Liver (tissue), 9 donors: ENCODE results near the gene MRPS7. TPM values are rescaled to one million over a fixed set of nuclear protein-coding genes. Genes with fewer than 3 reads are reported as not detected.

Source experiments
- DNase-seq: peaks from one replicate; pipeline ENCODE4 v3.0.0-alpha.2; 2017; ENCODE audit warnings: low spot score
- H3K27ac ChIP-seq, 2 donors: one replicate each; pipeline ENCODE4 v1.7.0; 2013; ENCODE audit warnings: inconsistent platforms in 2 of 2, low read length in 2 of 2, control low read depth in 1 of 2, low read depth in 1 of 2, mild to moderate bottlenecking in 1 of 2
- H3K27me3 ChIP-seq, 4 donors: one replicate each; pipeline versions ENCODE4 v1.6.1 to v1.7.0; 2013; ENCODE audit warnings: low read length in 3 of 4, inconsistent platforms in 1 of 4, mild to moderate bottlenecking in 1 of 4, moderate library complexity in 1 of 4; ENCODE audit not compliant: control insufficient read depth in 4 of 4, insufficient read depth in 4 of 4
- H3K36me3 ChIP-seq, 4 donors: one replicate each; pipeline versions ENCODE4 v1.6.1 to v1.7.0; 2013; ENCODE audit warnings: low read length in 3 of 4, mild to moderate bottlenecking in 3 of 4, low read depth in 1 of 4, moderate library complexity in 1 of 4; ENCODE audit not compliant: control insufficient read depth in 4 of 4, insufficient read depth in 3 of 4
- H3K4me1 ChIP-seq, 4 donors: one replicate each; pipeline versions ENCODE4 v1.6.1 to v1.7.0; 2013; ENCODE audit warnings: low read length in 3 of 4, mild to moderate bottlenecking in 3 of 4, moderate library complexity in 1 of 4; ENCODE audit not compliant: control insufficient read depth in 4 of 4, insufficient read depth in 4 of 4
- H3K4me3 ChIP-seq, 3 donors: one replicate each; pipeline versions ENCODE4 v1.6.1 to v1.7.0; 2013; ENCODE audit warnings: low read length in 3 of 3, control low read depth in 1 of 3, low read depth in 1 of 3, mild to moderate bottlenecking in 1 of 3
- H3K9ac ChIP-seq, 2 donors: one replicate each; pipeline ENCODE4 v1.7.0; 2013; ENCODE audit warnings: low read length in 2 of 2, mild to moderate bottlenecking in 2 of 2, moderate library complexity in 2 of 2, control low read depth in 1 of 2, low read depth in 1 of 2
- H3K9me3 ChIP-seq, 4 donors: one replicate each; pipeline versions ENCODE4 v1.6.1 to v1.7.0; 2013; ENCODE audit warnings: low read length in 3 of 4; ENCODE audit not compliant: control insufficient read depth in 4 of 4
- CTCF ChIP-seq: fragments of 150-350 bp; IDR thresholded peaks from 2 replicates; pipeline ENCODE4 v1.5.1; 2017; ENCODE audit warnings: improper control_type of control experiment, low read depth, low read length; ENCODE audit not compliant: missing input control
- EGR1 ChIP-seq, 2 donors: IDR thresholded peaks; 2 replicates each; pipeline ENCODE4 v1.6.1; 2016 to 2018; ENCODE audit warnings: antibody characterized with exemption in 2 of 2, low read depth in 2 of 2
- FOXA1 ChIP-seq: IDR thresholded peaks from 2 replicates; pipeline ENCODE4 v1.6.1; 2016; ENCODE audit warnings: antibody characterized with exemption
- FOXA2 ChIP-seq: IDR thresholded peaks from 2 replicates; pipeline ENCODE4 v1.6.1; 2016; ENCODE audit warnings: antibody characterized with exemption
- GABPA ChIP-seq, 2 donors: IDR thresholded peaks in 1 of 2; conservative IDR thresholded peaks in 1 of 2; 2 replicates each; pipeline ENCODE4 v1.6.1; 2016; ENCODE audit warnings: antibody characterized with exemption in 2 of 2, mild to moderate bottlenecking in 1 of 2, moderate library complexity in 1 of 2
- HNF4A ChIP-seq, 2 donors: conservative IDR thresholded peaks; 2 replicates each; pipeline ENCODE4 v1.6.1; 2016; ENCODE audit warnings: antibody characterized with exemption in 2 of 2, mild to moderate bottlenecking in 2 of 2
- JUND ChIP-seq, 2 donors: IDR thresholded peaks; 2 replicates each; pipeline ENCODE4 v1.6.1; 2016; ENCODE audit warnings: antibody characterized with exemption in 2 of 2
- MAX ChIP-seq: IDR thresholded peaks from 2 replicates; pipeline ENCODE4 v1.6.1; 2016; ENCODE audit warnings: antibody characterized with exemption
- RAD21 ChIP-seq, 2 donors: IDR thresholded peaks; 2 replicates each; pipeline ENCODE4 v1.6.1; 2016; ENCODE audit warnings: antibody characterized with exemption in 2 of 2, mild to moderate bottlenecking in 2 of 2
- REST ChIP-seq: IDR thresholded peaks from 2 replicates; pipeline ENCODE4 v1.6.1; 2016; ENCODE audit warnings: antibody characterized with exemption, mild to moderate bottlenecking
- RXRA ChIP-seq, 2 donors: IDR thresholded peaks; 2 replicates each; pipeline ENCODE4 v1.6.1; 2017 to 2018; ENCODE audit warnings: antibody characterized with exemption in 2 of 2, mild to moderate bottlenecking in 1 of 2
- TAF1 ChIP-seq: conservative IDR thresholded peaks from 2 replicates; pipeline ENCODE4 v1.6.1; 2016; ENCODE audit warnings: antibody characterized with exemption, mild to moderate bottlenecking
- YY1 ChIP-seq: IDR thresholded peaks from 2 replicates; pipeline ENCODE4 v1.6.1; 2016; ENCODE audit warnings: antibody characterized with exemption, mild to moderate bottlenecking
- ZBTB33 ChIP-seq: IDR thresholded peaks from 2 replicates; pipeline ENCODE4 v1.6.1; 2016; ENCODE audit warnings: antibody characterized with exemption
- WGBS: extraction: QIAGEN DNeasy Blood & Tissue Kit; methylation state at CpG from one replicate; pipeline ENCODE4 v1.1.7; 2013; 5-methylcytosine and 5-hydroxymethylcytosine counted together
- polyA plus RNA-seq, 2 donors: library from polyadenylated mRNA; stranded (reverse) in 1 of 2; unstranded in 1 of 2; fragments of 200-250 nt in 1 of 2; fragments of >200 nt in 1 of 2; fragmentation: Nextera tagmentation in 1 of 2; extraction: Ambion mirVana in 1 of 2; gene quantifications; one replicate each; pipeline versions ENCODE4 v1.2.1 to v1.2.3, GENCODE V29; 2013 to 2015
- total RNA-seq, 2 donors: library from RNA; depleted of rRNA; stranded (reverse); fragments of >200 nt; gene quantifications; one replicate each; pipeline ENCODE4 v1.2.3, GENCODE V29; 2014
- donor health status: healthy.
- donor health status: healthy.
- donor health status: healthy.
- donor health status: healthy.
- donor health status: healthy.

The MRPS7 gene
- total and polyA plus RNA-seq, 4 donors: 24.1 to 58.9 (median 39.4) TPM

GRCh38 chr17:75272848-75273184, 11.1 kb downstream of the MRPS7 start:
- TF ChIP-seq HNF4A (conservative IDR thresholded peaks at IDR 0.05) (no peak), RXRA (IDR thresholded peaks at IDR 0.05) (no peak), MAX (no peak), CTCF (no peak), TAF1 (no peak), JUND (IDR thresholded peaks at IDR 0.05) (no peak), FOXA1 (no peak), GABPA (IDR thresholded peaks at IDR 0.05 in 1 of 2, conservative IDR thresholded peaks at IDR 0.05 in 1 of 2) (no peak), FOXA2 (no peak), RAD21 (IDR thresholded peaks at IDR 0.05) (no peak), REST (no peak), EGR1 (IDR thresholded peaks at IDR 0.05; ENCODE audit: low read depth in 2 of 2) (no peak), ZBTB33 (no peak)
- 90% methylated on average over 3 of the region's 3 CpGs for WGBS
- Histone ChIP-seq H3K9me3 (no peaks in the 10 kb centered on the region), H3K27me3 (no peaks in the 10 kb centered on the region), H3K4me3 (no peak overlapping the region), H3K27ac (no peak overlapping the region), H3K36me3 (peaks cover 0 to 3% (median 1%) of the 10 kb centered on the region in 4 donors), H3K9ac (no peak overlapping the region), H3K4me1 (peaks cover 7 to 21% (median 17%) of the 10 kb centered on the region in 4 donors)
- DNase-seq: no peak

GRCh38 chr17:75273977-75274708, 12.5 kb downstream of the MRPS7 start:
- WGBS: 84% methylated on average over 7 of the region's 7 CpGs
- H3K27ac ChIP-seq: no peak overlapping the region
- peaks cover 0 to 3% (median 2%) of the 10 kb centered on the region in 4 donors for H3K36me3 ChIP-seq
- no peak for DNase-seq
- no peak overlapping the region for H3K9ac ChIP-seq
- H3K4me1 ChIP-seq: peaks cover 7 to 21% (median 17%) of the 10 kb centered on the region in 4 donors
- H3K27me3 ChIP-seq: no peaks in the 10 kb centered on the region
- H3K4me3 ChIP-seq: no peak overlapping the region
- H3K9me3 ChIP-seq: no peaks in the 10 kb centered on the region
- TF ChIP-seq EGR1 (IDR thresholded peaks at IDR 0.05; ENCODE audit: low read depth in 2 of 2) (no peak), REST (no peak), GABPA (IDR thresholded peaks at IDR 0.05 in 1 of 2, conservative IDR thresholded peaks at IDR 0.05 in 1 of 2) (no peak), YY1 (no peak), CTCF (no peak), RAD21 (IDR thresholded peaks at IDR 0.05) (no peak), TAF1 (no peak), JUND (IDR thresholded peaks at IDR 0.05) (no peak)
